ENCODE measurements around the gene AKAP6. TPM values are rescaled to one million over a fixed set of nuclear protein-coding genes. Genes with fewer than 3 reads are reported as not detected.

The AKAP6 gene
- 1 to 10 TPM; 1.8 TPM for total RNA-seq

DNA sequence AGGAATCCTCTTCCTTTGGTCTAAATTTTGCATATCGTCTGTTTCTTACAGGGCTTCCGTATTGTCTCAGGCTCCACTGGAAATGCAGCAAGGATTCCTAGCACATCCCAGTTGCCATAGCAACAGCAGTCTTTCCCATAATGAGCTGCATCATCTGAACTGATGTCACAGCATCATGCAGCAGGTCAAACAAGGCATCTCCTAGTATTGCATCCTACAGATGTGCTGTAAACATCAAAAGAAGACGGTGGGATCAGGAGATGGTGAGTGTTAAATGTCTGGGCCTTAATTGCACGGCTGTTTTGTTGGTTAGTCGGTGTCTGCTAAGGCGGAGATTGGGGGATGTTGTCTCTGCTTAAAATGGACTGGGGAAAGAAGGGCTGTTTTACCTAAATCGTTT, at the start of gene AKAP6:
Gene AKAP6, plus strand, starts transcription at position 153 of the 400 bp plus-strand sequence. CDS start 104,196 bp downstream, outside the sequence.
- CTCF ChIA-PET = interaction anchor here (0.6 kb wide), 1 partner anchor 216 kb away, joined by 4 read pairs; no protein-coding TSS in a partner anchor

GRCh38 chr14:32286602-32287001, 42.5 kb upstream of the AKAP6 start:
- POLR2A ChIA-PET = no interaction called here

More for the DNA sequence above, at the start of gene AKAP6:
- Mint-ChIP-seq H3K9me3 (peaks cover 7% of the 10 kb centered on the region), H3K36me3 (no peaks in the 10 kb centered on the region), H3K4me3 (no peak within 1 kb of the TSS), H3K27ac (no peak within 1 kb of the TSS), H3K27me3 (no peaks in the 10 kb centered on the region), H3K4me1 (ENCODE audit: low read depth) (peaks cover 5% of the 10 kb centered on the region)
- intact Hi-C loops (cut with micrococcal nuclease) = no loop called here
- POLR2A ChIA-PET = no interaction called here
- DNase-seq = no peak

GRCh38 chr14:32296366-32296765, 32.7 kb upstream of the AKAP6 start:
- H3K4me1 Mint-ChIP-seq (ENCODE audit: low read depth) = no peaks in the 10 kb centered on the region
- DNase-seq = no peak
- CTCF ChIA-PET = no interaction called here
- no peaks in the 10 kb centered on the region for H3K27me3 Mint-ChIP-seq
- POLR2A ChIA-PET = no interaction called here
- no peak overlapping the region for H3K4me3 Mint-ChIP-seq
- intact Hi-C loops (cut with micrococcal nuclease) = no loop called here
- no peak overlapping the region for H3K27ac Mint-ChIP-seq
- H3K9me3 Mint-ChIP-seq = peaks cover 2% of the 10 kb centered on the region
- H3K36me3 Mint-ChIP-seq = no peaks in the 10 kb centered on the region

More at GRCh38 chr14:32286602-32287001, 42.5 kb upstream of the AKAP6 start:
- intact Hi-C loops (cut with micrococcal nuclease) = no loop called here
- Mint-ChIP-seq H3K4me3 (no peak overlapping the region), H3K4me1 (ENCODE audit: low read depth) (no peaks in the 10 kb centered on the region), H3K36me3 (peaks cover 17% of the 10 kb centered on the region), H3K9me3 (peaks cover 13% of the 10 kb centered on the region), H3K27ac (no peak overlapping the region), H3K27me3 (no peaks in the 10 kb centered on the region)
- DNase-seq = no peak
- CTCF ChIA-PET = no interaction called here

GRCh38 chr14:32298346-32298745, 30.8 kb upstream of the AKAP6 start:
- H3K27me3 Mint-ChIP-seq = no peaks in the 10 kb centered on the region
- POLR2A ChIA-PET = no interaction called here

DNA sequence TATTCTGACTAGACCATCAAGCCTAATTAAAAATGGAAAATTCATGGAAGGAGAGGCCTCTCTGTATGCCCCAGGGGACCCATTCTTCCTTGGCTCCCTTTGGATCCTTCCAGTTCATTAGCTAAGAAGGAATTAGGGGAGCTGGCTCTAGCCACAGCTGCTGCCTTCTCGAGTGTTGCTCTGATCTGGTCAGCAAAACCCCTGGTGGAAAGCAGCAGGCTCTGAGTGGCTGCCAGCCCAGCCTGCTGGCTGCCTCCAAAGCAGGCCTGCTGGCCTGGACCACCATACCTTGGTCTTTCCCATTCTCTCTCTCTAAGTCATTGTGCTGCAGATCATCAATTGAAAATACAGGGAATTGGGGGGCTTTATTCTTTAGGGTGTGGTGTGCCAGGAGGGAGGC, 29.0 kb upstream of the AKAP6 start:
- no peaks in the 10 kb centered on the region for H3K27me3 Mint-ChIP-seq
- CTCF ChIA-PET = no interaction called here
- H3K4me1 Mint-ChIP-seq (ENCODE audit: low read depth) = no peaks in the 10 kb centered on the region
- POLR2A ChIA-PET = no interaction called here
- H3K36me3 Mint-ChIP-seq = no peaks in the 10 kb centered on the region
- no peak for DNase-seq
- intact Hi-C loops (cut with micrococcal nuclease) = no loop called here
- no peak overlapping the region for H3K27ac Mint-ChIP-seq
- no peaks in the 10 kb centered on the region for H3K9me3 Mint-ChIP-seq
- H3K4me3 Mint-ChIP-seq = no peak overlapping the region

More at GRCh38 chr14:32298346-32298745, 30.8 kb upstream of the AKAP6 start:
- Mint-ChIP-seq H3K4me3 (no peak overlapping the region), H3K27ac (no peak overlapping the region), H3K36me3 (no peaks in the 10 kb centered on the region), H3K4me1 (ENCODE audit: low read depth) (no peaks in the 10 kb centered on the region), H3K9me3 (no peaks in the 10 kb centered on the region)
- intact Hi-C loops (cut with micrococcal nuclease) = no loop called here
- CTCF ChIA-PET = no interaction called here
- DNase-seq = no peak

- H3K27ac Mint-ChIP-seq = no peak overlapping the region
- no peak overlapping the region for H3K4me3 Mint-ChIP-seq
- no peaks in the 10 kb centered on the region for H3K4me1 Mint-ChIP-seq (ENCODE audit: low read depth)
- DNase-seq = no peak
- intact Hi-C loops (cut with micrococcal nuclease) = no loop called here
- ChIA-PET CTCF (no interaction called here), POLR2A (no interaction called here)
- H3K9me3 Mint-ChIP-seq = no peaks in the 10 kb centered on the region
- no peaks in the 10 kb centered on the region for H3K36me3 Mint-ChIP-seq
- no peaks in the 10 kb centered on the region for H3K27me3 Mint-ChIP-seq
Measured at GRCh38 chr14:32303865-32304264, 25.2 kb upstream of the AKAP6 start.

DNA sequence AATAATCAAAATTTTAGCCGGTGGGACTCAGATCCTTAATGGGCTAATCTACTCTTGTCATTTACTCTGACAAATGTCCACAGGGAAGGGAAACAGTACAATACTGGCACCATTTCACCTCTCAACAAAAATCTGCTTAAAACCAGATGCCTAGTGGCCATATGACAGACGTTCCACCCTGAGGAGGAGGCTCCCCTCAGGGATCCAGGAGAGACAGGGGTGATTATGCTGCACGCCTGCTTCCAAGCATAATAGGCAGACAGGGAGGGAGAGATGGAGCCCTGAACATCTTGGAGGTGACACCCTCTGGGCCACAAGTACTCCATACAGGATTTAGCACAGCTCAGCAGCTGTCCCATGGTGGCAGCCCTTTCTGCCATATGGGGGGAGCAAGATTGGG, 24.8 kb upstream of the AKAP6 start:
- no peak for DNase-seq
- H3K4me1 Mint-ChIP-seq (ENCODE audit: low read depth) = no peaks in the 10 kb centered on the region
- no peak overlapping the region for H3K4me3 Mint-ChIP-seq
- POLR2A ChIA-PET = no interaction called here
- H3K9me3 Mint-ChIP-seq = no peaks in the 10 kb centered on the region
- intact Hi-C loops (cut with micrococcal nuclease) = no loop called here
- no peaks in the 10 kb centered on the region for H3K36me3 Mint-ChIP-seq
- H3K27me3 Mint-ChIP-seq = no peaks in the 10 kb centered on the region
- no peak overlapping the region for H3K27ac Mint-ChIP-seq
- CTCF ChIA-PET = no interaction called here

DNA sequence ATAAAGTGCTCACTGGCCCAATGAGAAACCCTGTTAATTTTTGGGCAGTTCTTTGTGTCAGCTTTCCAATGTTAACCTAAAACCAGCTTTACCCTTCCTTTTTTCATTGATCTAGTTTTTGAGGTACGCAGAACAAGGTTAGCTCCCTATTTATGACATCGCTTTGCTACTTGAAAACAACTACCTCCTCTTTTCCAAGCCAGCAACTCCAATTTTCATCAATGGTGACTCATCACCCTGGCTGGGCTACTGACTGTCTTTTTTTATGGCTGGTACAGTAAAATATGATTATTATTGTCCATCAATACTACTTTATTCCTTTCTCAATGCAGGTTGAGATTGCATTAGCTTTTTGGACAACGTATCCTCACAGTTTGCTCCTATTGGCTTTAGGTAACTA, 22.5 kb upstream of the AKAP6 start:
- Mint-ChIP-seq H3K9me3 (no peaks in the 10 kb centered on the region), H3K27me3 (no peaks in the 10 kb centered on the region), H3K36me3 (no peaks in the 10 kb centered on the region), H3K27ac (no peak overlapping the region), H3K4me3 (no peak overlapping the region), H3K4me1 (ENCODE audit: low read depth) (no peaks in the 10 kb centered on the region)
- no peak for DNase-seq
- POLR2A ChIA-PET = no interaction called here
- CTCF ChIA-PET = no interaction called here
- intact Hi-C loops (cut with micrococcal nuclease) = no loop called here

DNA sequence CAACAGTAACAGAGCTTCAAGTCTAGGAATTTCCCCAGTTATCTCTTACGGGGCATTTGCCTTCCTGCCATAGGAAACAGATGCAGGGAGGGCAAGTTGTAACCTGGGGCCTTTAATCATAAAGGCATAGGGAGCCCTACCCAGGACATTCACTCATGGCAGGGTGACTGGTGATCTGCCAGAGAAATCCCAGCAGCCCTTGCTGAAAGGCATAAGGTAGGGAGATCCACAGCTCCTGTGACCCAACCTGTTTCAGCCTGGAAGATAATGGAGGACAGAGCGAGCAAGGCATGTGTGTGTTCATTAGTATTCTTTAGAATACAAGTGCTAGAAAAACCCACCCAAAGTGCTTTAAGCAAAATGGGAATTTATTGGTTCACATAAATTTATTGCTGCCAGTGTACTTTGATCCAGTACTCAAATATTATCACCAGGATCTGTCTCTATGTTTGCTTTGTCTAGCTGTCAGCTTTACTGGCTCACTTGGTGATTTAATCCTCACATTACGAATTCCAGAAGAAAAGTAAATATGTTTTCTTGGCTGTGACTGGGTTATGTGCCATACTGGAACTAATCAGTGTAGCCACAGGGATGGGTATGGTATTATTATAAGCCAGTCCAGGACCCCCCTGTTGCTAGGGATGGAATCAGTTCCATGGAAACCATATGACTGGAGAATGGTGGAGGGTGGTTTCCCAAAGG, 21.1 kb upstream of the AKAP6 start:
- Mint-ChIP-seq H3K4me3 (no peak overlapping the region), H3K27me3 (no peaks in the 10 kb centered on the region), H3K27ac (no peak overlapping the region), H3K9me3 (no peaks in the 10 kb centered on the region), H3K4me1 (ENCODE audit: low read depth) (no peaks in the 10 kb centered on the region), H3K36me3 (no peaks in the 10 kb centered on the region)
- ChIA-PET CTCF (no interaction called here), POLR2A (no interaction called here)
- DNase-seq = no peak
- intact Hi-C loops (cut with micrococcal nuclease) = no loop called here

DNA sequence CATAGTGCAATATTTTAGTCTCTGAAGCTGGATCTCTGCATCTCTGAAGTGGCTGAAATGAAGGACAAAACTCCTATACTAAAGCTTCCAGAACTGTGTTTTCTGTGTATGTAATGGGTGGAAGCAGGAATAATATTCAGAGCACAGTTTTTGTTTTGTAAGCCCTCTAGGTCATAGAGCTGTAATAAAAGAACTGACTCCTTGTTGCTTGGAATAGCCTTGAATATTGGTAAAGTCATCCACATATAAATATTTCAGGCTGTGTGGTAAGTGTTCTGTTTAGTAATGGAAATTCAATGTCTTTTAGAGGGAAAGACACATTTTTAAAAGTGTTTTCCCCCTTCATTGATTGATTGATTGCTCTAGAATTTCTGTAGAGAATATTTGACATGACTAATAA, 18.2 kb upstream of the AKAP6 start:
- DNase-seq = no peak
- H3K4me1 Mint-ChIP-seq (ENCODE audit: low read depth) = no peaks in the 10 kb centered on the region

DNA sequence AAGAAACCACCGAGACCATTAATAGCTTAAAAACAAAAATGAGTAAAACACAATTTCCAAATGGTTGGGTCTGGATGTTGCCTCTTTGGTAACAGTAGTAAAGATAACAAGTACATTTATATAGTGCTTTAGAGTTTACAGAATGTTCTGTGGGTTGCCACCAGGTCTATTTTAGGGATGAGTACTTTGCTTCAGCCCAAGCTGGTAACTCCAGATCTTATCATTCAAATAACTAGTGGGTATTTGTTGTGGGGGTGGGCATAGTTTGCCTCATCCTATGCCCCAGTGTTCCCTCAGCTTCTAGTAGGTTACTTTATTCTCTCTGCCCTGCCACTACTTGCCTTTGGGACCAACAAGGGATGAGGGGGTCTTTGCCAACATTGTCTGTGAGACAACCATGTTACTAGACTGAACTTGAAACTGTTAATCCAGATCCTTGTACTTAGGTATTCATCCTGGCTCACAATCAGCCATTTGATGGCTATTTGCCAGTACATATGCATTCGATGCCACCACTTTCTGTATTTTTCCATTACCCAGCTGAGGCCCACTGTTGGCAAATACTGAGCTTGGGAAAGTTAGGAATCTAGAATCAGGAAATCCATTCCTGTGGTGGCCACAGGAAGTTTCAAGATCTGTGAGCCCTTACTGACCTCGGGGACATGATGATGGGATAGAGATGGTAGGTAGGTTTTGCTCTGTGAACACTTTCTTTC, 17.6 kb upstream of the AKAP6 start:
- H3K9me3 Mint-ChIP-seq = no peaks in the 10 kb centered on the region
- H3K4me1 Mint-ChIP-seq (ENCODE audit: low read depth) = no peaks in the 10 kb centered on the region
- H3K27me3 Mint-ChIP-seq = peaks cover 2% of the 10 kb centered on the region
- ChIA-PET CTCF (no interaction called here), POLR2A (no interaction called here)
- H3K36me3 Mint-ChIP-seq = no peaks in the 10 kb centered on the region
- no peak overlapping the region for H3K4me3 Mint-ChIP-seq
- no peak for DNase-seq
- intact Hi-C loops (cut with micrococcal nuclease) = no loop called here
- H3K27ac Mint-ChIP-seq = no peak overlapping the region

More for the DNA sequence above, 18.2 kb upstream of the AKAP6 start:
- POLR2A ChIA-PET = no interaction called here
- Mint-ChIP-seq H3K27me3 (peaks cover 2% of the 10 kb centered on the region), H3K4me3 (no peak overlapping the region), H3K27ac (no peak overlapping the region), H3K36me3 (no peaks in the 10 kb centered on the region), H3K9me3 (no peaks in the 10 kb centered on the region)
- intact Hi-C loops (cut with micrococcal nuclease) = no loop called here
- CTCF ChIA-PET = no interaction called here

GRCh38 chr14:32312010-32312331, 17.1 kb upstream of the AKAP6 start:
- H3K9me3 Mint-ChIP-seq = no peaks in the 10 kb centered on the region
- no peak for DNase-seq
- ChIA-PET CTCF (no interaction called here), POLR2A (no interaction called here)
- H3K27me3 Mint-ChIP-seq = peaks cover 2% of the 10 kb centered on the region
- no peaks in the 10 kb centered on the region for H3K4me1 Mint-ChIP-seq (ENCODE audit: low read depth)
- H3K4me3 Mint-ChIP-seq = no peak overlapping the region
- no peaks in the 10 kb centered on the region for H3K36me3 Mint-ChIP-seq
- intact Hi-C loops (cut with micrococcal nuclease) = no loop called here
- no peak overlapping the region for H3K27ac Mint-ChIP-seq

GRCh38 chr14:32313844-32314376, 15.2 kb upstream of the AKAP6 start:
- H3K27me3 Mint-ChIP-seq = peaks cover 5% of the 10 kb centered on the region
- DNase-seq = no peak
- H3K36me3 Mint-ChIP-seq = no peaks in the 10 kb centered on the region
- no peaks in the 10 kb centered on the region for H3K9me3 Mint-ChIP-seq
- no peak overlapping the region for H3K27ac Mint-ChIP-seq
- POLR2A ChIA-PET = no interaction called here
- H3K4me1 Mint-ChIP-seq (ENCODE audit: low read depth) = no peaks in the 10 kb centered on the region
- no peak overlapping the region for H3K4me3 Mint-ChIP-seq
- intact Hi-C loops (cut with micrococcal nuclease) = no loop called here
- CTCF ChIA-PET = no interaction called here
